Measurements from ENCODE around the gene CHRNA7. TPM values are rescaled to one million over a fixed set of nuclear protein-coding genes. Genes with fewer than 3 reads are reported as not detected.

CHRNA7 gene
- total RNA-seq, 1 experiment from 2014 or later = 4.4 TPM

DNA sequence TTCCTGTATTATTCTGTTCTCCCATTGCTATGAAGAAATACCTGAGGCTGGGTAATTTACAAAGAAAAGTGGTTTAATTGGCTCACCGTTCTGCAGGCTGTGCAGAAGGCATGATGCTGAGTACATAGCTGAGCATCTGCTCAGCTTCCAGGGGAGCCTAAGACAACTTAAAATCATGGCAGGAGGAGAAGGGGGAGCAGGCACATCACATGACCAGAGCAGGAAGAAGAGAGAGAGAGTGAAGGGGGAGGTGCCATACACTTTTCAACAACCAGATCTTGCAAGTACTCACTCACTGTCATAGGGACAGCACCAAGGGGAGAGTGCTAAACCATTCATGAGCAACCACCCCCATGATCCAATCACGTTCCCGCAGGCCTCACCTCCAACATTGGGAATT, 188.4 kb downstream of the CHRNA7 start:
- H2BK20ac ChIP-seq (ENCODE audit: low read depth, low read length, poor library complexity, severe bottlenecking) = no peak overlapping the region
- no peak overlapping the region for H3K27ac Mint-ChIP-seq

More for the DNA sequence above, 188.4 kb downstream of the CHRNA7 start:
- Histone ChIP-seq H3K4me2 (ENCODE audit: insufficient read depth, insufficient read length, low read length) (no peak overlapping the region), H3K9ac (ENCODE audit: extremely low read depth, insufficient read length, low read length) (no peak overlapping the region), H3K27me3 (ENCODE audit: insufficient read depth, low read length) (no peaks in the 10 kb centered on the region), H3T11ph (ENCODE audit: low read length) (no peak overlapping the region), H3K79me2 (ENCODE audit: insufficient read depth, low read length) (no peaks in the 10 kb centered on the region), H3K14ac (ENCODE audit: insufficient read depth, low read length) (no peak overlapping the region), H3K4ac (ENCODE audit: low read depth, low read length) (no peak overlapping the region), H2AFZ (ENCODE audit: low read length) (no peak overlapping the region), H2BK120ac (ENCODE audit: low read depth, low read length, poor library complexity, severe bottlenecking) (no peak overlapping the region), H3K4me1 (ENCODE audit: insufficient read depth, low read length) (no peaks in the 10 kb centered on the region), H2BK15ac (ENCODE audit: low read depth, low read length) (no peak overlapping the region), H4K5ac (ENCODE audit: insufficient read length, low read depth, low read length) (no peak overlapping the region), H3K56ac (ENCODE audit: insufficient read length, low read depth, low read length) (no peak overlapping the region), H3K27ac (ENCODE audit: insufficient read length, low read depth, low read length) (no peak overlapping the region), H3K23ac (ENCODE audit: insufficient read length, low read depth, low read length) (no peak overlapping the region), H2AK5ac (ENCODE audit: insufficient read length, low read length) (no peak overlapping the region), H4K20me1 (ENCODE audit: control insufficient read depth, insufficient read depth, insufficient read length) (no peaks in the 10 kb centered on the region), H4K8ac (replicated peaks; ENCODE audit: insufficient read length, low read depth, low read length) (no peak overlapping the region), H2BK12ac (ENCODE audit: insufficient read length, low read depth, low read length) (no peak overlapping the region), H3K23me2 (ENCODE audit: insufficient read length, low read depth, low read length, poor library complexity, severe bottlenecking) (no peaks in the 10 kb centered on the region), H3K79me1 (ENCODE audit: insufficient read depth, low read depth, low read length, poor library complexity, severe bottlenecking) (no peaks in the 10 kb centered on the region), H4K91ac (ENCODE audit: insufficient read length, low read depth, low read length) (no peak overlapping the region), H2BK5ac (ENCODE audit: insufficient read length, low read length) (no peak overlapping the region), H3K9me3 (ENCODE audit: control insufficient read depth, low read depth, low read length) (no peaks in the 10 kb centered on the region), H3K18ac (ENCODE audit: insufficient read length, low read depth, low read length) (no peak overlapping the region)
- TF ChIP-seq, protein P1, sequence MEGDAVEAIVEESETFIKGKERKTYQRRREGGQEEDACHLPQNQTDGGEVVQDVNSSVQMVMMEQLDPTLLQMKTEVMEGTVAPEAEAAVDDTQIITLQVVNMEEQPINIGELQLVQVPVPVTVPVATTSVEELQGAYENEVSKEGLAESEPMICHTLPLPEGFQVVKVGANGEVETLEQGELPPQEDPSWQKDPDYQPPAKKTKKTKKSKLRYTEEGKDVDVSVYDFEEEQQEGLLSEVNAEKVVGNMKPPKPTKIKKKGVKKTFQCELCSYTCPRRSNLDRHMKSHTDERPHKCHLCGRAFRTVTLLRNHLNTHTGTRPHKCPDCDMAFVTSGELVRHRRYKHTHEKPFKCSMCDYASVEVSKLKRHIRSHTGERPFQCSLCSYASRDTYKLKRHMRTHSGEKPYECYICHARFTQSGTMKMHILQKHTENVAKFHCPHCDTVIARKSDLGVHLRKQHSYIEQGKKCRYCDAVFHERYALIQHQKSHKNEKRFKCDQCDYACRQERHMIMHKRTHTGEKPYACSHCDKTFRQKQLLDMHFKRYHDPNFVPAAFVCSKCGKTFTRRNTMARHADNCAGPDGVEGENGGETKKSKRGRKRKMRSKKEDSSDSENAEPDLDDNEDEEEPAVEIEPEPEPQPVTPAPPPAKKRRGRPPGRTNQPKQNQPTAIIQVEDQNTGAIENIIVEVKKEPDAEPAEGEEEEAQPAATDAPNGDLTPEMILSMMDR (conservative IDR thresholded peaks at IDR 0.05) = no peak
- WGBS (ENCODE audit: extremely low coverage, insufficient read length, low lambda C conversion rate) = no CpG with 5 or more reads among the region's 3 CpGs
- no peak for DNase-seq
- Mint-ChIP-seq H3K9me3 (peaks cover 4 to 9% of the 10 kb centered on the region in 2 experiments; a peak in 3 of 5 replicates), H3K27me3 (ENCODE audit: low read depth) (no peaks in the 10 kb centered on the region), H3K4me3 (no peak overlapping the region), H3K36me3 (ENCODE audit: insufficient read depth in 1 of 3, low read depth in 3 of 3) (no peaks in the 10 kb centered on the region), H3K4me1 (peaks cover 0 to 3% of the 10 kb centered on the region in 2 experiments; a peak in 2 of 4 replicates)

Other genes with a start within 250 kb of the CHRNA7 start
- gene OTUD7A, start 159.8 kb upstream of the CHRNA7 start, total RNA-seq (2021) = 1.9 and 4.2 TPM in 2 replicates